Embryonic facial prominence (tissue), 1 donor: Measurements from ENCODE around the gene PELI3.
"Not testable (repeated sequence)": the region's sequence is repeated elsewhere in the genome, so short reads cannot be mapped to it uniquely, and the experiment has no call there.

ENCODE experiments used
- DNase-seq: peaks from one replicate; pipeline ENCODE4 v3.0.0-alpha.2; 2016; ENCODE audit errors: extremely low spot score

PELI3 gene

DNA sequence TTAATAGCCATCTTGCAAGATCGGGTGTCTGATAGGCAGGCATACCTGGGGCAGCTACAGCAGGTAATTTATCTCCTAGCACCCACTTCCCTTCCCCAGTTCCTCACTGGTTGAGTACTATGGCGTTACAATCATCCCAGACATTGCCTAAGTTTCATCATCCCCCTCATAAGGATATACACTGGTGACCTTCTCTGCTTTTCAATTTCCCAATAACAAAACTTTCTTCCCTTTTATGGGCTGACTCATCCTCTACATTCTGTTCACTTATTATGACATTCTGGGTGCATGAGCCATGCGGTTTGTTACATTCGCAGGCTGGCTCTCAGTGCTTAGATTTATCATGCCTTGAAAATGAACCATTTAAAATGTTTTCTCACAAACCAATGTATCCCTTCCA is 23.1 kb upstream of the PELI3 start:
- DNase-seq: no peak

DNA sequence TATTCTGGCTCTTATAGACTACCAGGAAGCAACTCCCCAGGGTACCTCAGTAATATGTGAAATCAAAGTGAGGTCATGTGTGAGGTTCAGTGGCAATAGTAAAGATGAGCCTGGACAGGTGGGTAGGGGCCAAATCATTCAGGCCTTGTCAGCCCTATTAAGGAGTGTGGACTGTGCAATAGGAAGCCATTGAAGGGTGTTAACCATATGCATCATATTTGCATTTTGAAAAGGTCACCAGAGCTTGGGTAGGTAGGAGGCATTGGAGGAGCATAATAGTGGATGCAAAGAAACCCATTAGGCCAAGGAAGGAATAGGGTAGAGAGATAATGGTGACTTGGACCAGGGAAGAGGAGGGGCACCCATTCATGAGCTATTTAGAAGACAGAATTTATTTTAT is 19.7 kb upstream of the PELI3 start:
- DNase-seq: no peak

DNA sequence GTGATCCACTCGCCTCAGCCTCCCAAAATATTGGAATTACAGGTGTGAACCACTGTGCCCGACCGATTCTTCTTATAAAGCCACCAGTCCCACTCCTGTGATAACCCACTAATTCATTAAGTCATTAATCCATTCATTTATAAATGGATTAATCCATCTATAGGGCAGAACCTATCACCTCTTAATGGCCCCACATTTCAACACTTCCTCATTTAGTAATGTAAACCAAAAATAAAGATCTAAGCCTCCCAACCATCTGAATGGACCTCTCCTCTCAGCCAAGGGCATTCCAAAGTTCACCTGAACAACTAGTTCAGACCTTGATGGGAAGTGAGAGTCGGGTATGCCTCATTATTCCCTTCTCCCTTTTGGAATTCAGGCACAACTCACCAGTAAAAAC is 18.2 kb upstream of the PELI3 start:
- no peak for DNase-seq

DNA sequence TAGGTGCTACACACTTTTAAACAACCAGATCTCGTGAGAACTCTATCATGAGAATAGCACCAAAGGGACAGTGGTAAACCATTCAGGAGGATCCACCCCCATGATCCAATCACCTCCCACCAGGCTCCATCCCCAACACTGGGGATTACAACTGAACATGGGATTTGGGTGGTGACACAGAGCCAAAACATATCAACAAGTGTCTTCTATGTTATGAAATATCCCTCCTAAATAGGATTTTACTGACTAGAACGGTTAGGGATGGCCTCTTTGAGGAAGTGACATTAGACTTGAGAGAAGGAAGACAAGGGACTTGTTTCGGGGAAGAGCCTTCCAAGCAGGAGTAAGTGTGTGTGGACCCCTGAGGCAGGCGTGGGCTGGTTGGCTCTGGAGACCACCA is 16.1 kb upstream of the PELI3 start:
- DNase-seq: no peak

DNA sequence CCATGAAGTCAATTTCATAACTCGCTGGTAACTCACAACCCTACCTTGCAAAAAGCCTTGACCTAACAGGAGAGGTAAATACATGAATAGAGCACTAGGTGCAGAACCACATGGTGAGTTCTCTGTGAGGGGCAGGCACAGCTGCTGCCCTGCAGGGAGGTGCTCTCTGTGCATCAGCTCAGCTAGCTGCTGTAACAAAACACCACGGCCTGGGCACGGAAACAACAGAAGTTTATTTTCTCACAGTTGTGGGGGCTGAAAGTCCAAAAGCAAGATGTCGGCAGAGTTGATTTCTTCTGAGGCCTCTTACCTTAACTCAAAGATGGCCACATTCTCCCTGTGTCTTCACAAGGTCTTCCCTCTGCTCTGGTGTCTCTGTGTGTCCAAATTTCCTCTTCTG is 15.0 kb upstream of the PELI3 start:
- no peak for DNase-seq

DNA sequence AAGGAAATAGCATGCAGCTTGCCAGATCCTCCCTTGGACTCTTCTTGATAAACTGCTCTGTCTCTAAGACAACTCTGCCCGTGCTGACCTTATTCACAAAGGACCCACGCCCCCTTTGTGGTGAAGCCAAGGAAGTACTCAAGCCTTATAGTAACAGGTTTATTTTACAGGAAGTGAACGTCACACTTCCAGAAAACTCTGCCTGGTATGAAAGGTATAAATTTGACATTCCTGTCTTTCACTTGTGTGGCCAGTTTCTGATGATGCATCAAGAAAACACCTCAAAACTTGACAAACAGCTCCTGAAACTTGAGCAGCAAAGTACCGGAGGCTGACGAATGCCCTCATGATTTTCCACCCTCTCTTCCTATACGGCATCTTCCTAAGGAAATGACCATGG is 12.5 kb upstream of the PELI3 start:
- no peak for DNase-seq

DNA sequence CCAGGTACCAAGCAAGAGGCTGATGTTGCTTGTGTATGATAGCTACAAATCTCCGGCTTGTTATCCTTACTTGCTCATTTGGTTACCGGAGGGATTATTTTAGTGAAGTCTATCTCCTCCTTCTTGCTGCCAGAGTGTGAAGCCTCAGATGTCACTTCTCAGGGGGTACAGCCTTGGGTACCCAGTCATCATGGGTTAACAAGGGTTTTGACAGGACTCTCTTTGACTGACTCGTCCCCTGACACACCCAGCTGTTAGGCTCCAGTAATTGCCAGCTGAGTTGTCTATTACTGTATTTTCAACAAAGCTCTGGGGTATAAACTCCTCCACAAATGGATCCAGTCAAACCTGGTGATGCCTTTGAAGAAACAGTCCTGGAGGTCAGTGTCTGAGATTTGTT is 11.9 kb upstream of the PELI3 start:
- no peak for DNase-seq

DNA sequence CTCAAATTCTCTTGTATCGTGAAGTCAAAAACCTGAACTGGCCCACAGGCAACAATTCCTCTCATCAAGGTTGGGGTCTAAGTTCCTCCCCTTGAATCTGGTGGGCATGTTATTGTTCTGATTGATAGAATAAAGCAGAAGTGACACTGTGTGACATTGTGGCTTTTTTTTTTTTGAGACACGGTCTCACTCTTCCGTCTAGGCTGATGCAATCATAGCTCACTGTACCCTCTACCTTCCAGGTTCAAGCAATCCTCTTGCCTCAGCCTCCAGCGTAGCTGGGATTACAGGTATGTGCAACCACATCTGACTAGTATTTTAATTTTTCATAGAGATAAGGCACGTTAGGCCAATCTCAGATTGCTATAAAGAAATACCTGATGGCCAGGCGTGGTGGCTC is 8.9 kb upstream of the PELI3 start:
- no peak for DNase-seq

DNA sequence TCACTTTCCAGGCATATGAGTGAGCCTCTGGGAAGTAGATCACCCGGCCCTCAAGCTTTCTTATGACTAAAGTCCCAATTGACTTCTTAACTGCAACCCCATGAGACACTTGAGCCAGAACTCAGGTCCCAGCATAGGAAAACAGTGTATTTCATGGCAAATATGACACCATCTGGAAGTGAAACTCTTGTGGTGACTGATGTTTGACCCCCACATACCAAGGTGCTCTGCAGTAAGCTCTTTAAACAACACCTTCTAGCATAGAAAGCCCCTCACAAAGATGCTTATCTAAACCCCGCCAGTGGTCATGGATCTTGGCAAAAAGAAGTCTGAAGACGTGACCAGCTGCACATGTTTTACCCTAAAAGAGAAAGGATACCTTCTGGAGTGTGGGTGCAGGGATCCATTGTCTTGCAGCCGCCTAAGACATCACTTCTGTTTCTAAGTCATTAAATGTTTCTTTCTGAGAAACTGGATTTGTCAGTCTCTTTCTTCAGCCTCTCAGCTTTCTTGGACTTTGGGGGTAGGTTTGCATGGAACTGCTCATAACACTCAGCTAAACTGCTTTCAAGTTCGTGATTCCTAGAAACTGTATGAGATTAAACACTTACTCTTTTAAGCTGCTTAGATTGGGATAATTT is 7.4 kb upstream of the PELI3 start:
- no peak for DNase-seq

DNA sequence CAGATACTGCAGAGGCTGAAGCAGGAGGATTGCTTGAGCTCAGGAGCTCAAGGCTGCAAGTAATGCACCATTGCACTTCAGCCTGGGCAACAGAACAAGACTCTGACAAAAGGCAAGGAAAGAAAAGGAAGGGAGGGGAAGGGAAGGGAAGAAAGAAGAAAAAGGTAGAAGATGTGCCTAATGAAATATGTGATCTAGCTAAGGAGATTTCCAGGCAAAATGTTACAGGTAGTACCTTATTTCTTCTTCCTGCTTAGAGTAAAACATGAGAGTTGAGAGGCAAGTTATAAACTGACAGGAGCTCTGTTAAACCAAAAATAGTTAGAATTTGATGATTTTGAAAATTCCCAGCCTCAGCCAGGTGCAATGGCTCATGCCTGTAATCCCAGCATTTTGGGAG is 4.7 kb upstream of the PELI3 start:
- DNase-seq: no peak

DNA sequence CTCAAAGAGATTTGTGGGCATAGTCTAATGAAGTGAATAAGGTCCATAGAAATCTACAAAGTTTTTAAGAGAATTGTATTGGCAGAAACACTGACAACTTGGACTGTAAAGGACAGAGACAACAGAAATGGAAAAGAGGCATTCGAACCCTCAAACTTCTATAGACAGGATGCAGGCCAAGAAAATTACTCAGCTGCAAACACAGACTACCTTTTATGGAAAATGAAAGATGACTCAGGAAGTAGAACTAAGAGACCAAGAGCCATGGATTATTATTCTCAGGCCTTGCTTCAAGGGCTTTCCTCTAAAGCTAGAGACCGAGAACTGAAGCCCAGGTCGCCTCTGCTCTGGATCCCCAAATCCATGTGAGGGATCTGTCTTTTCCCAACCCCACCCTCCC is 3.8 kb upstream of the PELI3 start:
- DNase-seq: no peak

DNA sequence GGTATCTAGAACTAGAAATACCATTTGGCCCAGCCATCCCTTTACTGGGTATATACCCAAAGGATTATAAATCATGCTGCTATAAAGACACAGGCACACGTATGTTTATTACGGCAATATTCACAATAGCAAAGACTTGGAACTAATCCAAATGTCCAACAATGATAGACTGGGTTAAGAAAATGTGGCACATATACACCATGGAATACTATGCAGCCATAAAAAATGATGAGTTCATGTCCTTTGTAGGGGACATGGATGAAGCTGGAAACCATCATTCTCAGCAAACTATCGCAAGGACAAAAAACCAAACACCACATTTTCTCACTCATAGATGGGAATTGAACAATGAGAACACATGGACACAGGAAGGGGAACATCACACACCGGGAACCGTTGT is 2.6 kb upstream of the PELI3 start:
- DNase-seq: not testable (repeated sequence)

DNA sequence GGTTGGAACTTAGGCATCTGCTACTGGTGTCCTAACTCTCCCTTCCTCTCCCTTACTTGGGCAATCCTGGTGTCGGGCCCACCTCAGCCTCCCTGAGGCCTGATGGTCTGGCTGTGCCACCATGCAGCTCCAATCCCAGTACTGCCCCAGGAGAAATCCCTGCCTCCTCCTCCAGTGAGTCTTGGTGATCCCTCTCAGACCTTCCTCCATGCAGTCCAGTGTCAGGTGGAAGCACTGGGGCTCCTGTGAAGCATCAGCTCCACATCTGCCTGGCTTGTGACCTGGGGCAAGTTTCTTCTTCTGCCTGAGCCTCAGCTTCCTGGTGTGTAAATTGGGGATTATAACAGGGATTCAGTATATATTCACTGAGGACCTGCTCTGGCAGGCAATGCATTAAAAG is 1.8 kb upstream of the PELI3 start:
- DNase-seq: no peak

DNA sequence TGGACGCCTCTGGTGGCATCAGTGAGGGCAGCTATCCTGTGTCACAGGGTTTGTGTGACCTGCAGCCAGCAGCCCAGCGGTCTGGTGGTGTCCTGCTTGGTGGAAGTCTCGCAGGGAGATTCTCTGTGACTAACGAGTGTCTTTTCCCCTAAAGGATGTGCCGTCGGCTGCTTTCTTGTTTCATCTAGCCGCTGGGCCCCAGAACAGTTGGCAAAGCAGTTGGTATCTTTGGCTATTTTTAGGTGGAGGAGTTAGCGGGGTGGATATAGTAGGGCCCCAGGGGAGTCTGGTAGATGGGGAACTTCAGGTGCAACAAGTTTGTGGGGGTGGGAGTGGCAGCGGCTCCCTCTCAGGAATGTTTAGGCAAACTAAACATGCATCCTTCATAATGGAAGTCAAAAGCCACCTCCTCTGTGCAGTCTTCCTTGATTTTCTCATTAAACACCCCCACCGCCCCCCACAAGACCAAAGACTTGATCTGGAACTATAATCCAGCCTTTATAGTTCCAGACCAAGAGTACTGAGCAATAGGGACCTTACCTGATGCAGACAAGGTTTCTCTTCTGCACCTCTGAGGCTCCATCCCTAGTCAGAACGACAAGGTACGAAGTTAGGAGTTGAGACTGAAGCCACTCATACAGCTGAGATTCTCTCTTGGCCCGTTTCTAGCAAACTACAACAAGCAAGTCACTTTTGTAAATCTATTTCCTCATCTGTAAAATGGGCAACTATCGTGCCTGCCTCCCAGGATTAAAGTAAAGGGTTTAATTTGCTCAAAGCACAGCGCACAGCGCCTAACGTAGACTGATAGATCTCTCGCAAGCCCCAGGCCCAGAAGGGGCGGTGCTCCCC is 1.1 kb upstream of the PELI3 start:
- no peak for DNase-seq

DNA sequence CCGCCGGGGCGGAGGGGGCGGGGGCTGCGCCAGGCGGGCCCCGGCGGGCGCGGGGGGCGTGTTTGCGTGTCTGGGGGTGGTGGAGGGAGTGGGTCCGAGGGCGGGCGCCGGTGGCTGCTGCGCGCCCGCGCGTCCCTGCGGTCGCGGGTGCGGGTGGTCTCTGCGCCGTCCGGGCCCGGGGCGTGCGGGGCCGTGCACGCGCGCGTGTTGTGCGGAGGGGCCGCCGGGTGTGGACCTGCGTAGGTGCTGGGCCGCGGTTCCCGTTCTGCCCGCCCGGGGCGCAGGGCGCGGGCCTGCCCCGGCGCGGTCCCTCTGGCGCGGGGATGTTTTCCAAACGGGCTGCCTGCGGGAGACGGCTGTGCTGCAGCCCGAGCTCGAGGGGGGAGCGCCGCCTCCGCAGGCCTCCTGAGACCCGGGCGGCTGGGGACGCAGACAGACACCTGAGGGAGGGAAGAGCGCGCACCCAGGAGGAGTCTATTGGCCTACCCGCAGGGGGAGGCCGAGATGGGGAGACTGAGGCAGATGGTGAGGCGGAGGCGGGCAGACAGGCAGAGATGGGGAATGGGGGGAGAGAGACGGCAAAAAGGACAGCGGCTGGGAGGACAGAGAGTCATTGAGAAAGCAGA is 442 bp downstream of the PELI3 start:
- DNase-seq: no peak

DNA sequence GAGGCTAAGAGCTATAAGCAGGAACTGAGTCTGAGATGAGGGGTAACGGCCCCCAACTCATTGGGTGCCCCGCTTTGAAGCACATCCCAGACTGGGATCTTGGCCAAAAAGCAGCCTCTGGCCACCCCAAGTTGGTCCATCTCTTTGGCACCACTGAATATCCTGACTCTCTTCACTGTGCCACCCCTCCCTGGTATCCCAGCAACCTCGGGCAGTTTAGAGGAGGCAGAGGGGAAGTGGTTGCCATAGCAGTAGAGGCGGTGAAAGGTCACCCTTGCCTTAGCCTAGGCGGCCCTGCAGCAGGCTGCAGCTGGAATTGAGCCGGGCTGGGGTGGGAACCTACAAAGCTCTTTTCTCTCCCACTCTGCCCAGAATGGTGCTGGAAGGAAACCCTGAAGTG is 1.1 kb downstream of the PELI3 start:
- no peak for DNase-seq

DNA sequence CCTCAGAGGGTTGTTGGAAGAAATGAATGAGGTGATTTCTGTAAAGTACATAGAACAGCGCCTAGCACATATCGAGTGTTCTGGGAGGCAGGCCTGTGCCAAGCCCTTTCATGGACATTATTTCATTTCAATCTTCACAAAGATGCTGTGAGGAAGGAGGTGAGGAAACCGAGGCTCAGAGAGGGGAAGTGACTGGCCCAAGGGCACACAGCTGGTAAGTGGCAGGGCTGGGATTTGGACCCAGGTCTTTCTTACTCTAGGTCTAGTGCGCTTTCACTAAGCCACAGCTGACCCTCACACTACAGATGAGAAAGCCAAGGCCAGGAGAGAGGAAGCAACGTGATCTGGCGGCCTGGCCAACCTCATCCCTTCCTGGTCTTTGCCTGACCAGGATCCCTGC is 2.0 kb downstream of the PELI3 start:
- DNase-seq: no peak

DNA sequence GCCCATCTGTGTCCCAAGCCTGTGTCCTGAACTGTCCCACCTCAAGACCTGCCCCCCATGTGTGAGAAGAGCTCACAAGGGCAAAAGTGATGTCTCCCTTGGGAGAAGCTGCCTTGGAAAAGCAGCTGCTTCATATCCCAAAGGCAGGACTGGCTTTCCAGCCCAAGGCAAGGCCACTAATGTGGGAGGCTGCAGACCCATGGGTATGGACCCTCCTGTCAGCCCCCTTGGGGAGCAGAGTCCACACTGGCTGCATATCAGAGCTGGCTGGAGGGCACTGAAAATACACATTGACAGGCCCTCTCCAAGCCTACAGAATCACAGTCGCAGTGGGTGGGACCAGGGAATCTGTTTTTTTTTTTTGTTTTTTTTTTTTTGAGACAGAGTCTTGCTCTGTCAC is 2.7 kb downstream of the PELI3 start:
- no peak for DNase-seq

DNA sequence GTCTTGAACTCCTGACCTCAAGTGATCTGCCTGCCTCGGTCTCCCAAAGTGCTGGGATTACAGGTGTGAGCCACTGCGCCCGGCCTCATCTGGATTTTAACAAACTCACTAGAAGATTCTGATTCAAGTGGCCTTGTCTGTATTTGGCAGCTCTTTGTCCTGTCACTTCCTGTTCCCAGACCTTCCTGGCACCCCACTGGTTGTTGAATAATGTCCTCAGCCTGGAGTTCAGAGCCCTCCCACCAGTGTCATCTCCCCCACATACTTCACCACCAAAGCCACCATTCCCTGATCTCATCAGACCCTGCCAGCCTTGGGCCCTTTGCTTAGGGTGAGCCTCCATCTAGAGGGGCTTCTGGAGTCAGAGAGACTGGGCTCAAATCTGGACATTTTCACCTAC is 3.3 kb downstream of the PELI3 start:
- DNase-seq: no peak

DNA sequence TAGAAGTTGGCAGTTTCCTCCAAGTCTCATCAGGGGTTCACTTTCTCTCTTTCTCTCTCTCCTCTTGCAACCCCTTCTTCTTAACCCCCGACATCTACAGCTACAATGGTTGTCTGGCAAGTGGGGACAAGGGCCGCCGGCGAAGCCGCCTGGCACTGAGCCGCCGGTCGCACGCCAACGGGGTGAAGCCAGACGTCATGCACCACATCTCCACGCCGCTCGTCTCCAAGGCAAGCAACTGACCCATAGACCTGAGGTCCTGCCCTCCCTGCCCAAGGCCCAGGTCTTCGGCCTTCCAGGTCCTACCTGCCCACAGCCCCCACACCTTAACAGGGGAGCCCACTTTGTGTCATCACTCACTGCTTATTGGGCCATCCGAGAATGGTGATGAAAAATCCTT is 4.4 kb downstream of the PELI3 start:
- no peak for DNase-seq

DNA sequence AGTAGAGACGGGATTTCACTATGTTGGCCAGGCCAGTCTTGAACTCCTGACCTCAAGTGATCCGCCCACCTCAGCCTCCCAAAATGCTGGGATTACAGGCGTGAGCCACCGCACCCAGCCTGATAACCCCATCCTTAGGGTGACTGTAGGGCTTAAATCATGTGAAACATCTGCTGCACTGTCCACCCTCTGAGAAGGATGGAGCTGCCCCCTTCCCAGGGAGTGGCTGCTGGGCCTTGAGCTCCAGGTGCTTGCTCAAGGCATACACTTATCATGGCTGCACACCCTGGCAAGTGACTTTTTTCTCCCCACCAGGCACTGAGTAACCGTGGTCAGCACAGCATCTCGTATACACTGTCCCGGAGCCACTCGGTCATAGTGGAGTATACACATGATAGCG is 5.3 kb downstream of the PELI3 start:
- no peak for DNase-seq

DNA sequence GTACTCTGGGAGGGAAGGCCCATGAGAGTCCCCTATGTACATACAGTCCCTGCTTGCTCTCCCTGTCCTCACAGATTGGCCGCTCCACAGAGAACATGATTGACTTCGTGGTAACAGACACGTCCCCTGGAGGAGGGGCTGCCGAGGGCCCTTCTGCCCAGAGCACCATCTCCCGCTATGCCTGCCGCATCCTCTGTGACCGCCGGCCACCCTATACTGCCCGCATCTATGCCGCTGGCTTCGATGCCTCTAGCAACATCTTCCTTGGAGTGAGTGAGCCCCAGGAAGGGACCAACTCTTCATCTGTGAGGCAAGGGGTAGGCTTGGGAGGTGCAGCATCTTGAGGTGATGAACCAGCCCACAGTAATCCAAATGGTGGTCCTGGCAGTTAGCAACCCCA is 6.5 kb downstream of the PELI3 start:
- DNase-seq: no peak
